A204.1 (cell line): Measurements from ENCODE around the gene AGTR1.

Source experiments
- FAIRE-seq: peaks from 2 replicates; lab custom pipeline; 2012; peaks lifted over from hg19 to GRCh38; lab: Jason Lieb, UNC

AGTR1 gene

DNA sequence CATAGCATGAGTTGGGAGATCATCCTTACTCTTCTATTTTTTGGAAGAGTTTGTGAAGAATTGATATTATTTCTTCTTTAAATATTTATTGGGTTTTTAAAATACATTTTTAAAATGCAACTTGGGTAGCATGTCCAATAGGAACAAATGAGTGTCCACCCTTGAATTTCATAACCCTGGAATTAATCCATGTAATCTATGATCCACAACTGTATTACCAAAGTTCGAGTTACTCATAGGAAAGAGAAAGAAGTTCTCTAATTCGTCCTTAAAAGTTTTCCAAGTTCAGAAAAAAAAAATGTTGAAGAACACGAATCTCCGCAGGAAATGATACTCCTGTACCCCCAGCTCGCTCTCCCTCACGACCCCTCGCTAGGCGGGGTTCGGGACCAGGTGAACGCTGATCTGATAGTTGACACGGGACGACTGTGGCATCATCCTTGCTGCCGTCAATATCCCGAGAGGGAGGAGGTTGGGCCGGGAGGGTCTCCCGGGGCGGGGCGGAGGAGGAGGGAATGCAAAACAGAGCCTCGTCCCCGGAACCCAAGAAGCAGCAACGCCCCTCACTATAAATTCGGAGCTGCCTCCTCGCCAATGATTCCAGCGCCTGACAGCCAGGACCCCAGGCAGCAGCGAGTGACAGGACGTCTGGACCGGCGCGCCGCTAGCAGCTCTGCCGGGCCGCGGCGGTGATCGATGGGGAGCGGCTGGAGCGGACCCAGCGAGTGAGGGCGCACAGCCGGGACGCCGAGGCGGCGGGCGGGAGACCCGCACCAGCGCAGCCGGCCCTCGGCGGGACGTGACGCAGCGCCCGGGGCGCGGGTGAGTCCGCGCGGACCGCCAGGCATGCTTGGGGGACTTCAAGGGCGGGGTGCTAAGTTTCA lies at the start of gene AGTR1:
Gene AGTR1, plus strand, starts transcription at position 598 of the 884 bp plus-strand sequence. CDS start 43,133 bp downstream, outside the sequence.
- no peak for FAIRE-seq

DNA sequence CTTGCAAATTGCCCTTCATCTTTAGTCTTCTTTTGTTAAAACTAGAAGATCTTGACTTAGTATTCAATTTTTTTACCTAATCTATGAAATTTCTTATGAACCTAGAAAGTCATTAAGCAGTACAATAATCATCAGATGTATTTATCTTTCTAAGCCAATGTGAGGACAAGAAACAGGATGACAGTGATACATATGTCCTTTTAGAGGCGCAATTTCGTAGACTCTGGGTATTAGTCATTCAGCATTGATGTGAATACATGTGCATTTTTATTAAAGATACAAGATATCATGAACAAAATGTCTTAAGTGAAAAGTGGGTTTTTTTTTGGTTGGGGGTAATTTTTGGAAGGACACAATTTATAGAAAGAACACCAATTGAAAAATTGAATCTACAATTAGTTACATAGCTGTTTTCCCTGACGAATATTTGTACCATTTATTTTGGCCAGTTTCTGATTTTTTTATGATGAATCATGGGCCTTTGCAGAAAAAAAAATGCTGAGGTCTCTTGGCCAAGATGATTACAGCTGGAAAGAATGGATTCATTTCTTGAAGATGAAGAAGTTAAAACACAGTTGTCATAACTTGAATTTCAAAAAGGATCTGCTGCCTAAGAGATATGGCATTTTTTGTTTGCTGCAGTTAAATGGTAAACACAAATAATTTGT lies 48.9 kb upstream of the AGTR1 start:
- FAIRE-seq, result no peak

DNA sequence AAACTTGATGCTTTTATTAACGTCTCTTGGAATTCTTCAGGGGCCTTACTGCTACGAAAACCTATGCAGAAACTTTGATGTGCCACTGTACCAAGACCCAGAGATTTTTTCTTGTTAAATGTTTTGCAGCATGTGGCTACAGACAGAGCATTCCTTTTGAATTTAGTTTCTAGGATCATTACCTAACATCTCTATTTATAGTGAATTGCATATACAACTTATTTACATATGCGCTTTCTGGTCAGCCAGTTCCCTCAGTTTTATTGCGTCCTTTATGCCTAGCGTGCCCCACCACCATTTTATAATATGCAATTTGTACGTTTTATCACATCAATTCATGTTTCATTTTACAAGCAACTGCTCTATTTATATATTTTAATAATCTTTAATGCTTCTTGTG lies 46.2 kb upstream of the AGTR1 start:
- FAIRE-seq, result no peak

DNA sequence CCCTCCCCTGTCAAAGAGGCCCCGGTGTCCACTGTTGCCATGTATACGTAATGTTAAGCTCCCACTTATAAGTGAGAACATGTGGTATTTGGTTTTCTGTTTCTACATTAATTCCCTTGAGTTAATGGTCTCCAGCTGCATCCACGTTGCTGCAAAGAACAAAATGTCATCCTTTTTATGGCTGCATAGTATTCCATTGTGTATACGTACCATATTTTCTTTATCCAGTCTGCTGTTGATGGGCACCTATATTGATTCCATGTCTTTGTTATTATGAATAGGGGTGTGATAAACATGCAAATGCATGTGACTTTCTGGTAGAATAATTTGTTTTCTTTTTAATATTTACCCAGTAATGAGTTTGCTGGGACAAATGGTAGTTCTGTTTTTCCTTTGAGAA lies 43.3 kb upstream of the AGTR1 start:
- FAIRE-seq, result no peak

DNA sequence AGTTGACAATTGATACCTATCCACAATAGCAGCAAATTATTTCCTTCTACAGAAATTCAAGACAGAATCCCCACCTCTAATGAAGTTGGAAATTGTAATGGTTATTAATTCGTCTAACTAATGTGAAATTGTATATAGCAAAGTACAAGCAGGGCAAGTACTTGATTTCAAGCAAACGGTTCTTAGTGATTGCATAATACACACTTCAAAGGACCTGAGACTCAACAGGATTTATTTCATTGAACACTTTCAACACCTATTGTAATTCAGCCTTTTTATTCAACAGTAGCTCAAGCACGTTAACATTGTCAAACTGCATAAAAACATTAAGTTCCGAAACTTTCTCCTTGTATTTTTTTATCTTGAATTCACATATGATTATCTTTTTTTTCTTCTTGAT lies 40.2 kb upstream of the AGTR1 start:
- FAIRE-seq, result no peak

DNA sequence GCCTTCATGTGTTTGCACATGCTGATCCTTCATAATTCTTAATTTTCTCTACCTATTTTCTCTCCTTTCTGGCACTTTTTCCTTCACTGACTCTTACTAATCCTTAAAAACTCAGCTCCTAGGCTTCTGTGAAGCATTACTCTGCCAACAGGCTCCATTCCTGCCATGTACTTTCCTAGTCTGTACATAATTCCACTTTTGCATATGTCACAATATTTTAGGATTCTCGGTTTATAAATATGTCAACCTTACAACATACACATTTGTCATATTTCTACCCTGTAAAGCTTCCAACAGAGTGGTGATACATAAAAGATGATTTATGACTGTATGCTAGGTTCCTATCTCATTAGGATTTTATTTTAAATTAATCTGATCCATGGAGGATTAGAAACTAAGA lies 38.2 kb upstream of the AGTR1 start:
- FAIRE-seq, result no peak

DNA sequence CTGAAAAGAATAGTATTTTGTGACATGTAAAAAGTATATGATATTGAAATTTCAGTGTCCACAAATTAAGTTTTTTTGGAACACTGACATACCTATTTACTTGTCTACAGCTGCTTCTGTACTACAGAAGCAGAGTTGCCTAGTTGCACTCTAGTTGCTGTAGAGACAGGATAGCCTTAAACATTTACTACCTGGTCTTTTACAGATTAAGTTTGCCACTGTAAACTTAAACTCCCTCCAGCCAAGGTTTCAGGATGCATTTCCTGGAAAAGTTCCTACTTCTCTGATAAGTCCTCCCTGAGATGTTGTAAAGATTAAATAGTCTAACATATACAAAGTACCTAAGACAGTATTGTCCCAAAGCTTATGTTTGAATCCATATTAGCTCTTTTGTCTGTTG lies 17.4 kb upstream of the AGTR1 start:
- FAIRE-seq, result no peak

DNA sequence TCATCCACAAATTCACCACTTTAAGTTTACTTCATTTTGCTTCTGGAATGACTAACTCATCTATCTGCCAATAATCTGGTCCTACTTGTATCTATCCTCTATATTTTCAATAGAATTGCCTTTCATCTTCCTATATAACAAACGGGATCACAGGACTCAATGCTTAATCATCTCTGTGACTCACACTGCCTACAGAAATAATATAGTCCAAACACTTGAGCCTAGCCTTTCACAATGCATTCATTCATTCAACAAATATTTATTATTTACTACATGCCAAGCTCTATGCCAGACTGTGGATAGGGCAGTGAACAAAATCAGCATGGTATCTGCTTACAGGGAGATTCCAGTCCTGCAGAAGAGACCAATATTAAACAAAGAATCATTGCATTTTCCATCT lies 16.6 kb upstream of the AGTR1 start:
- no peak for FAIRE-seq

DNA sequence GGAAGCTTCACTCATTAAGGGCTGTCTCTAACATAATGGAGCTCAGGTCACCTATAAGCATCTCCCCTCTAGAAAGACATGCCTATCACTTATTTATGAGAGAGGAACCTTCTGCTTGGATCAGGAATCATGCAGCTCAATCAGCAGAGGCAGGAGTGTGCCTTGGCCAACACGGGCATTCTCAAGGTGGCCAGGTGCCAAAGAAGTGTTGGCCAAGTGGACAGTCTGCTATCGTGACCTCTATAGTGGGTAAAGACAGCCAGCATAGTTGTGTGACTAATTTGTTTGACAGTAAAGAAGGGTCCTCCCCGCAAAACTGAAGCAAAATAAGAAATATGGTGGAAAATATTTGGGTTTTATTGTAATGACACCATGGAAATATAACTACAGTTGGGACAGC lies 14.7 kb upstream of the AGTR1 start:
- no peak for FAIRE-seq

DNA sequence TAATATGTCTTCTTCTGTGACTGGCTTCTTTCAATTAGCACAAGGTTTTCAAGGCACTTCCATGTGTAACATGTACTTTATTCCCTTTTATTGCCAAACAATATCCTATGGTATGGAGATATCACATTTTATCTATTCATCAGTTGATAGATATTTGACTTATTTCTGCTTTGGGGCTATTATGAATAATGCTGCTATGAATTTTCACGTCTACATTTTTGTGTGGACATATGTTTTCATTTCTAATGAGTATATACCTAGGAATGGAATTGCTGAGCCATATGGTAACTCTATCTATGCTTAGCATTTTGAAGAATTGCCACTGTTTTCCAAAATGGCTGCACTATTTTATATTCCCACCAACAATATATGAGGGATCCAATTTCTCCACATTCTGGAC lies 3.6 kb upstream of the AGTR1 start:
- FAIRE-seq, result no peak

DNA sequence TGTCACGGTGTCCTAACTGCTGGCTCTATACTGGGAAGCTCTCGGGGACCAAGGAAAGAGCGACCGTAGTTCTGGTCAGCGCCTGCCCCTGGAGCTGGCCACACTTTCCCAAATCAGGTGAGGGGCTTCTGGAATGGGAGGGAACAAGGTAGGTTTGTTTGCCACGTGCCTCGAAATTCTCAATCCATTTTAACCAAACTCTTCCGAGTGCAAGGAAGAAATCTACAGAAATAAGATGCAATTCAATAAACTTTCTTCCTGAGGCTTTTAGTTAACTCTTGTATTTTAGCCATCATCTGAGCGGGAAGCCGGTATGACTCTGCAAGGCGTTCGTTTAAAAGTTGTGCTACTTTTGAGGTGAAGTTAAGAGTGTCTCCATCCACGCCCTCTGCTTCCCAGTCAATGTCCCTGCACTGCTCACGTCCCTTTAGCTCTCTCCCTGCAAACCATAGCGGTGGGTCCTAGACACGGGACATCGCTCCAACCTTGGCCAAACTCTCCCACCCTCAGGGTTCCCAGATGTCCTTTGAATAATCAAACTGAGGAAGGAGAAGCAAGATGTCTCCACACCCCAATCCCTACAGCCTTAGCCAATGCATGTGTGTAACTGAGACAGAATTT lies 597 bp downstream of the AGTR1 start:
- FAIRE-seq, result no peak

DNA sequence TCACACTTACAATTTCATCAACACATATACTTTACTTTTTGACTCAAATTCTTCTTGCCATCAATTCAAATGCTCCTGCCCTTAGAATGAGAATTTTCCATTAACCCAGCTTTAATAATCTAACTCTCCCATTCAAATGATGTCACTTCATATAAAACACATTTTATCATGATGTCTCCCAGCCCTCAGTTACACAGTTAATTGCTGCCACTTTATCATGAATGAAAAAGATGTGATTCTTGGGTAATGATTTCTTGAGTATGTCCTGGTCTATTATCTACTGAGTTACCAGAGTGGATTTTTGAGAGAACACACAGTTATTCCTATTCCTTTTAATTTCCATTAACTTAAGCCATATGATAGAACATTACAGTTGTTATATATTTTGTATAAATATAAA lies 7.6 kb downstream of the AGTR1 start:
- FAIRE-seq, result no peak

DNA sequence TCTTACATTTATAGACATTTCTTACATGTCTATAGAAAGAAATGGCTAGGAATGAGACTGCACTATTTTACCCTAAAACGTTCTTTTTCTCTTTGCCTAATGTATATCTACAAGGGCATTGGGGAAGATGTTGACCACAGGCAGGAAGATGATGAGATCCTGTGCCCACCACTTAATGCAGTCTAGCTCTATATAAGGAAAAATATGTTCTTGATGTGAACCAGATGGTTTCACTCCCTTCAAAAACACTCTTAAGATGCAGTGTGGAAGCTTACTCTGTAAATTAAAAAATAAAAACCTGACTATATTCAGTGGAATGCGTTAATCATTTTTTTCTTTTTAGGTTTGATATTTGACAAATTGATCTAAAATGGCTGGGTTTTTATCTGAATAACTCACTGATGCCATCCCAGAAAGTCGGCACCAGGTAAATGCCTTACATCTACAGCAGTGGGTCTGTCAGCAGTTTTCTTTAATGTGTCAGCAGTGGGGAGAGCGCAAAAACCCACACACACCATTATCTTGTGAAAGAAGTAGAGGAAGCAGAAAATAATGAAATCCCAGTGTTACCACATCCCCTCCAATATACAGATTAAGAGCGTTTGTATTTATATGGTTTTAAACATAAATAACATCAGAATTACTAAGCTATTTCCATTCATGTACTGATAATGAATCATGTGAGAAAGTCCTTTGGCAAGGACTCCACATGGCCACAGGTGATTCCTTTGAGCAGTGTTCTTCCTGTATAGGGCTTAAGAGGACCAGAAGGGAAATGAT lies 10.1 kb downstream of the AGTR1 start:
- FAIRE-seq, result no peak

DNA sequence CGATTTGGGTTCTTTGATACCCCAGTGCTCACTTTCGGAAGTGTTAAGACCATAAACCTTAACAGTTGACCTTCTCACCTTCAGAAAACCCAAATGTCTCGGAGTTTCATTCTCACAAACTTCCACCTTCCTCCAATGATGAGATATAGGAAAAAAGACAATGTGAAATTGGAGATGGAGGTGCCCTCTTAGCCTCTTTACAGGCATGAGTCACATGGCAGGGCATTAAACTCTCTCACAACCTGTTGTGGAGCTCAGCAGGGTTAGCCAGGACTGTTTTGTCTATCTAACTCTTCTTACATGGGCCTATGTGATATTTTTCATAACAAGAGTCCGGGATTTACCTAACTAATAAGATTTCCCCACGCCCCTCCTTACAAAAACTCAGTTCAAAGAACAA lies 10.7 kb downstream of the AGTR1 start:
- no peak for FAIRE-seq

DNA sequence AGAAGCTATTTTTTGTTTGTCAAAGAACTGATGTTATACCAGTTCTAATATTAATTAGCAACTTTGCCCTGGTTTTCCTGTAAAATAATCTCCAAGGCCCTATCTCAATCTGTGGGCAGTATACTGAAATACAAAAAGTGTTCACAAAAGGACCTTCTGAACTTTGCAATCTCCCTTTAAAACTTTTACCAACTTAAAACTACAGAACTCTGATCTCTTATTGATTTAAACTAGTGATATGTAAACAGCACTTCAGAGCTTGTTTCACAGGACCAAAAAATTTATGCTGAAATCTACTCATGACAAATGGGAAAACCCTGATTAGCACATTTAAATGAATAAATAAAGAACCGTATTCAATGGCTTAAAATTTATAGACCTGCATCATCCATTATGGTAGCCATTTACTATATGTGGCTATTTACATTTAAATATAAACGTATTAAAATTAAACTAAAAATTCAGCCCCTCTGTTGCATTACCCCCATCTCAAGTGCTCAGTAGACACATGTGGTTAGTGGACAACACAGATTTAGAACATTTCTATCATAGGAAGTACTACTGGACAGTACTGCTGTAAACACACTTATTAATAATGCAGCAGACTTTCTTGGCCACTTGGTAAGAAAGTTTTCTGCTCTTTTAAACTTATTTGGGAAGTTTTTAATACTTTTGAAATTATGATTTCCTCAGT lies 12.0 kb downstream of the AGTR1 start:
- FAIRE-seq, result no peak

DNA sequence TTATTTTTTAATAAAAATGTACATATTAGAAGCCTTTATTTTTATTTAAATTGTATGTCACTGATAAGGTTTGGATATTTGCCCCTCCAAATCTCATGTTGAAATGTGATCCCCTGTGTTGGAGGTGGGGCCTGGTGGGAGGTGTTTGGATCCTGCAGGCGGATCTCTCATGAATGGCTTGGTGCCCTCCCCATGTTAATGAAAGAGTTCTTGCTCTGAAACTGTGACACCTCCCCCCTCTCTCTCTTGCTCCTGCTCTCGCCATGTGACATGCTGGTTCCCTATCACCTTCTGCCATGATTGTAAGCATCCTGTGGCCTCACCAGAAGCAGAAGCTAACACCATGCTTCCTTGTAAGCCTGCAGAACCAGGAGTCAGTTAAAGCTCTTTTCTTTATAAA lies 13.0 kb downstream of the AGTR1 start:
- FAIRE-seq, result no peak

DNA sequence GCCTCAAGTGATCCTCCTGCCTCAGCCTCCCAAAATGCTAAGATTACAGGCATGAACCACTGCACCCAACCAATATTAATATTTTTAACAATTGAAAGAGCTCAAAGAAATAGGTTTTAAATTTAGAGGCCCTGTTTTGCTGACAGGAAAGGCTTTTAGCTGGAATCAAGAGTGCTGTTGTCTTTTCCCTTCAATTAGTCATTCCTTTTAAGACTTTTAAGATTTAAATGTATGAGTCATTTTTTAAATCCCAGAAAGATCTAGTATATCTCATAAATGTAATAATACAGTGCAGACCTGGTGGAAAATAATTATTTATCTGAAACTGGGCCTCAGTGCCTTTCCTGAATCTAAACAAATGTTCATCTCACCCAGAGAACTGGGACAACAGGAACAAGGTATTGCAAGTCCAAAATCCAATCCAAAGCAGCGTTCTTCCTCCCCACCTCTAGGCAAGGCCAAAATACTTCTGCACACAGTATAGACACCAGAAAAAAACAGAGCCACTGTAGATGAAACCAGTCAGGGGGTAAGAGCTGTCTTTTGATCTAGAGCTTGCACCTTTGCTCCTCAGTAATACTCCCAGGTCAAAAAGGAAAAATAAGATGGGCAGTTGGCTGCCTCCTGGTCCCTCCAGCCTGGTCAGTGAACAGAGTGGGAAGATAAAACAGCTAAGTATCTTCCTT lies 14.4 kb downstream of the AGTR1 start:
- FAIRE-seq, result no peak

DNA sequence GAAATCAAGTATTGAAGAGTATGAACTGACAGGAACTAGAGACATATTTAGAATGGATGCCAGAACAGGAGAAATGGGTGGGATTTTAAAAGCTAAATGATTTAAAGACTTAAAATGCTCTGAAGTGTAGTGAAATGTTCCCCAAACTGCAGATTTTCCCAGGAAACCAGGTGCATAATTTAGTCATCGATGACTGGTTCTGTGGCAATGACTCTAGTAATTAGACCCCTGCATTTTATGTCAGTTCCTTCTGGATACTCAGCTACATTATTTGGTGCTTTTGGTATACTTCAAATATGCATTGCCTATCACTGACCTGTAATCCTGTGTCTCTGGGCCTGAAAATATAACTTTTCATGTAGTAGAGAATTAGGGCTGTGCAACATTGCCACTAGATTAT lies 16.8 kb downstream of the AGTR1 start:
- FAIRE-seq, result no peak

DNA sequence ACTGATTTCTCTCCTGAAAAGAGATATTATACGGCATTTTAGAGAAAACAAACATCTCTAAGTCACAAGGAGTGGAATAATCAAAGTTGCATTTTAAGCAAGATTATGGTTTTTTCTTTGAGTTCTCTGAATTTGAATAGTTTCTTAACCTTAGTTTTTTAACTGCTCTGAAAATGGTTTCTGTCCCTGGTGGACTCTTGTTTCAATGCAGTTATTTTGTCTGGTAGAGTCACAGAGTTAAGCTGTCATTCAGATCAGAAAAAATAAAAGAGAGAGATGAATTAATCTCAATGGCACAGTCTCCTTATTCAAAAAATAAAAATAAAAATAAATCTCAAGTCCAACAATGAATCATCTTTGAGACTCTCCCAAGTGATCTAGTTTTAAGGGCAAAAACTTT lies 19.0 kb downstream of the AGTR1 start:
- no peak for FAIRE-seq

DNA sequence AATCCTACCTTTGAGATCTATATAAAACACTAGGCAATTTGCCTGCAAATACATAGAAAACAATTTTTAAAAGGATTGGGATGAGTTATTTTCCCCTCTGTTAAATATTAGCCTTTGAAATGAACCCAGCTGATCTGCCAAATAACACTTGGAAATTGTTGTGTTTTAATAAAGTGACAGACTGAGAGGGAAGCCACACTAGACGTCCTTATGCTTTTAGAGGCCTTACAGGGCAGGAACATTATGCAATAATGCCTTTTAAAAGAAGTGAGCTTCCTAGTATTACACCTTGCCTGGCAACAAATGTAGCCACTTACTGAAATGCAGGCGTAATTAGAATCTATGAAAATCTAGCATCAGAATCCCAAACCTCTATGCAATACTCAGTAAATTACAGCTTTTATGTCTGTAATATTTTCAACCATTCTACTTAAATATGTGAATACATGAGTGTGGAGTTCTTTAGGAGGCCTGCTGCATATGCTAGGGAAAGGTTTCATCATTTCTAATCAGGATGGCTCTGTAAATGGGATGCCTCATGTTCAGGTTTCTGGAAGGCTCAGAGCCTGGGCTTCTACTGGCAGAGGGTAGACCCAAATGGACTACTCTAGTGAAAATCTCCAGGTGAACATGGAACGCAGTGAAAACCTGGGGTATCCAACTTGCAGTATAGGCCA lies 20.3 kb downstream of the AGTR1 start:
- no peak for FAIRE-seq
